ENCODE results near the gene CHD2.

The CHD2 gene

DNA sequence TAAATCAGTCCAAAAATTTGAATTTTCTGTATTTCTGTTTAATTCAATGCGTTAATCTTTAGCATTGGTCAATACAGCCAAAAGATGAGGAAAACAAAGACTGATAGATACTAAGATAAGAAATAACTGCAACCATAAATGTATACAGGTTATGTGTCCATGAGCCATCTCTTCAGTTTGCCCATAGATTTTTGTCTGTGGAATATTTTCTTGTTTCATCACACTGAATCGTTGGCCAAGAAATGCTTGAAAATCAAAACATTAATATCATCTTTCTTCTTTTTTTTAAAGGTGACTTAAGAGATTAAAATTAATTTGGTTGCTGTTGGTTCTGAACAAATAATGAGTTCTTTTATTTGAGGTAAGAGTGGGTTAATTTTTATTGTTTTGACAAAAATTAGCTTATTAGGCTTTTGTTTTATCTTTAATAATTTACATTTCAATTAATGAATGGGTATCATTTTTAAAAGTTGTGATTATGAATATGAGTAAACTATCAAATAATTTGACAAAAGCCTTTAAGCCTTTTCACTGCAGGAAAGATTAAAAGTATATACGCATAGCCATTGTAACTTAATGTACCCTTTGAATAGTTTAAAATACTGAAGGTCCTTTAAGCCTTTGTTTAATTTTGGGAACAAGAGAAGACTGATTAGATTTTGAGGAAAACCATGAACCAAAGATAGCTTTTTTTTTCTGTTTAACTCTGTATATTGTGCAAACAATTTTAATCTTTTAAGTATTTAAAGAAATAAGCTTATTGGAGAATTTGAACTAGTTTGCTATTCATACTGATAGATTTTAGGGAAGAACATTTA, 14.7 kb upstream of the CHD2 start:
- DNase-seq, result peak; percentile 19

DNA sequence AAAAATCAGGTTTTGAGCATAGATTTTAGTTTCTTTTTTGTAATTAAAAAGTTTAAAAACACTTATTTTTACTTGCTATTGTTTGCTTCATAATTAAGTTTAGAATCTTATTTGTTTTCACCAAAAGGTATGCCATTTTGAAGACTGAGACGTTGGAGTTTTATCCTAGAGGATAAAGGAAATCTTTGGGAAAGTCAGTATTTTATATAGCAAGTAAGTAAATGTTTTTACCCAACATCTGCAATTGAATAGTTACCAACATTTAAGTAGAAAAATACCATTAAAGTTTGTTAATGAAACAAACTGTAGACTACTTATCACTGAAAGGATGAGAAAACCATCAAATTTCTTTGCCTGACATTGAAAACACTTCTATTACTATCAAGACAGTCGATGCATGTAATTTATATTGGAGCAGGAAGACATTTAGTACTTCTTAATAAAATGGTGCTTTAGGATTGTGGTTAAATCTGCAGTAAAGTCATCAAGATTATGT, 14.0 kb upstream of the CHD2 start:
- peak; percentile 24 for DNase-seq

DNA sequence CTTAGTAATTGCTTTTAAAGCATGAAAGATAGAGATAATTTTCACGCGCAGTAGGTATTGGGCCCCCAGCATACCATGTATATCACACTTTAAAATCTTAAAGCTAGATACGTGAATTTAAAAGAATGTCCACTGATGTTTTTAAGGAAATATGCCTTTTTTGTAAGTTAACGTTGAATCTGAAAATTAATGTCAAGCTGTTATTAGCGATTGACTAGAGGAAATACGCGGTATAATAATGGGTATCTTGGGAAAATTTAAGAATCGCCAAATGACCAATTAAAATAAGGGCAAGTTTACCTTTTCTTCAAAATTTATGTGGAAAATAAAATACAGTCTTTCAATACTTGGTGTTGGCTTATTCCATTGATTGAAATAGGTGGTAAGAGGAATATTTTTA, 13.3 kb upstream of the CHD2 start:
- DNase-seq, result peak; percentile 13

DNA sequence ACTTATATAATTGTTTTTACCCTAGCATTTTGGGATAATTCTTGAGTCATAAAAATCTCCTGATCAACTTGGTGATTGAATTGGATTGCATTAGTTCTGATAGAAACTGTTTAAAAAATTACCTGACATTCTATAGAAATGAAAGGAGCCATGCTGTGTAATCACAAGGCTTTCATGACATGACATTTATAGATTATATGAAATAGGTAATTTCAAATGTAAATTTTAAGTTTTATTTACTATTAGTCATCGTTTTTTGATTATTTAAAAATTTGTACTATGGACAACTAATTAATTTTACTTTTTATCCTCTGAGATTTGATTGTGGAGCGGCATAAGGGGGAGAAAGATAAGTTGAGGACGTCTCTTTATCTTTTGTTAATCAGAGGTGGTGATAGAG, 12.3 kb upstream of the CHD2 start:
- DNase-seq, result no peak

DNA sequence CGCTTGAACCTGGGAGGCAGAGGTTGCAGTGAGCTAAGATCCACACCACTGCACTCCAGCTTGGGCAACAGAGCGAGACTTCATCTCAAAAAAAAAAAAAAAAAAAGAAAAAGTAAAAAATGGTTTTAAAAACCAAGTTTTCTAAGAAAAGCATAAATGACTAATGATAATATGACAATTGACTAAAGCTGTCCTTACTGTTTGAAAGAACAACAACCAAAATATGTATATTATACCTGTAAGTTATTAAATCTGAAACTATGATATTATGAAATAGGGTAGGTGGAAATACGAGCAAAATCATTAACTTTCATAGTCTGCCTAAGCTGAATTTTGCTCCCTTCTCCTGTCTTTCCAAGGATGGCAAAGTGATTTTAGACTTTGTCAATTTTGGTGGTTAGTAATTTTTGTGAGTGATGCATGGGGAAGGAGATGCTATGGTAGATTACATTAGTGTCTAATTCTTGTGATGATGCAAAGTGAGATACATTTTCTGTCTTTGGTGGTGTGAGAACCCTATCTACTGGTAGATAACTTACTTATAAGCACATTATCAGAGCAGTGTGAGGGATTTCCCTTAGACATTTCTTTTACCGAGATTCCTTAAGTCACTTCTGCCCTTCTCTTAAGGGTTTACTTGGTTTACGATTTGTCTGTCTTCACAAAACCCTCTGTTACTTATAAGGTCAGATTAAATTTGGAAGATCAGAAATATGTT, 10.6 kb upstream of the CHD2 start:
- DNase-seq, result peak; percentile 37

DNA sequence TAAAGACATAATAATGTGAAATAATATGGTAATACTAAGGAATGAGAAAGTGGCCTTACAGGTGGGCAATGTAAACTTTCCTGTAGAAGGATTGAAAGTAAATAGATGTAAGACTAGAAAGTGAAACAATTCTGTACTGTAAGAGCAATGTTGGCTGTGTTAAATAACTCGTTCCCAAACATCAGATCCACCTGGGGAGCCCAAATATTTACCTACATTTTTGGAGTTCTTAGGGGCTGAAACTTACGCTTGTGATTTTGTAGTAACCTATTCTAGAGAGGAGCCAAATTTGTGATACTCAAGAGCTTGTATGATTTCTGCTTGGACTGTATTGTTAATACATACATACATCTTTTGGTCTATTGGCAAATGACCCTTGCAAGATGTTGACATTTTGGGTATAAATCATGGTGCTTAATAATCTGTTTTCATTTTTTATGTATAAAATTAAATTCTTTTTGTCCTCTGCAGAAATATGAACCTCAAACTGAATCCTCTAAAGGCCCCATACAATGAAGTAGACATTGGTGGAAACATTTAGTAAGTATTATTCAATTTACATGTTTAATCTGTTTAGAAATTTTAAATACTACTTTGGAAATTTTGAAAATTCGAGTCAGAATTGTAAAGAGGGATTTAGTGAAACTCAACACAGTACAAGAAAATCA, 8.5 kb upstream of the CHD2 start:
- DNase-seq, result peak; percentile 21

DNA sequence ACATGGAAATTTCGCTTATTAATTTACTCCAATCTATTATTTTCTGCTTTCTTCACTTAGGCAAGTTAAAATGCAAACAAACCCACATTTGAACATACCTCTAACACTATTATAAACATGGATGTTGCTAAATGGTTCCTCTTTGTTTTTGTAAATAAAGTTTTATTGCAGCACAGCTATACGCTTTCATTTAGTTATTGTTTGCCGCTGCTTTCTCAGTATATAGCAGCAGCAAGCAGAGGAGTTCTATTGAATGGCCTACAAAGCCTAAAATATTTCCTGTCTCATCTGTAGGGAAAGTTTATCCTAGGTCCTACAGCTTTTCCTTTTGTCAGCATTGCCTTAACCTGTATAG, 7.9 kb upstream of the CHD2 start:
- DNase-seq, result peak; percentile 5

DNA sequence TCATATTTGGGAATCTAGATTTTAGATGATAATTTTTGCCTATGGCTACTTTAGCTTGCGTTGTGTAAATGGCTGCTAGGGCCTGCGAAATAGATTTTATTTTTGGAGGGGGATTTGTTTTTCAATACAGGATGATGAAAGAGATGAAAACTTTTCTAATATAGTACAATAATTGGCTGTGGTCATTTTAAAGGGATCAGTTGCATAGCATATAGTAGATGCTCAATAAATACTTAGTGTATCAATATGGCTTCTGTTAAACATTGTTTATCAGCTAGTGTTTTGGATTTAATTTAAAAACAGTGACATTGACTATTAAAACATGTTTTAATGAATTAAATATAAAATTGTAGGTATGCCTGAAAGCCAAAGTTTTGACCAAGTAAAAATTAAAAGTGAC, 6.9 kb upstream of the CHD2 start:
- peak; percentile 4 for DNase-seq

DNA sequence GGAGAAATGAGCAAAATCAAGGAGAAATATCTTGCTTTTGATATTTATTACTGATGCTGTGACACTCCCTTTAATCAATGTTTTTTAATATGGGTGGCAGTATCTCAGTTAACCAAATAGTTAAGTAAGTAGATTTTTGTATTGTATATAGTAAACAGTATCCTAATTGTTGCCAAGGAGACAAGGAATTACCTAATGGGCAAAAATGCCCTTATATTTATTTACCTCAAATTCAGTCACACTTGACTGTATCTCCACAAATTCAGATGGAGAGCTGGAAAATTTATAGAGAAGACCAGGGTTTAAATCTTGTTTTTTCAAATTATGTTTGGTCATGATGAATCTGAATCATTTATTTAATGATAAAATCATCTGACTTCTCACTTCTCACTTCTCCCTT, 3.6 kb upstream of the CHD2 start:
- DNase-seq, result peak; percentile 37

DNA sequence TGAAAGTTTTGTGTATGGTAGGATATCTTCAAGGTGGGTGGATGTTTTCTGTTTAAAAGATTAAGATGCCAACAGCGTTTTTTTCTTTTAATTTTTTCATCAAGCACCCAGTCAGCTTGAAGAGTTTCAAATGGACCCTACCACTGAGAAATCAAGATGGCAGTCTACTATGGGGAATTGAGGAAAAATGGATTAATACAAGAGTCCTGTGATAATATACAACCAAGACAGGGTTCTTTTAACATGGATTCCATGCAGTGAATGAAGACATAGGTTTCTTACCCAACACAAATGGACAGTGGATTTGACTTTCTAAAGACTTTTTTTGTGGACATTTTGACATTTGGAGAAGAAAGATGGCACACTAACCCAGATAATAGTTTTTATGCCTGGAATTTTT, 2.5 kb upstream of the CHD2 start:
- DNase-seq, result peak; percentile 1

DNA sequence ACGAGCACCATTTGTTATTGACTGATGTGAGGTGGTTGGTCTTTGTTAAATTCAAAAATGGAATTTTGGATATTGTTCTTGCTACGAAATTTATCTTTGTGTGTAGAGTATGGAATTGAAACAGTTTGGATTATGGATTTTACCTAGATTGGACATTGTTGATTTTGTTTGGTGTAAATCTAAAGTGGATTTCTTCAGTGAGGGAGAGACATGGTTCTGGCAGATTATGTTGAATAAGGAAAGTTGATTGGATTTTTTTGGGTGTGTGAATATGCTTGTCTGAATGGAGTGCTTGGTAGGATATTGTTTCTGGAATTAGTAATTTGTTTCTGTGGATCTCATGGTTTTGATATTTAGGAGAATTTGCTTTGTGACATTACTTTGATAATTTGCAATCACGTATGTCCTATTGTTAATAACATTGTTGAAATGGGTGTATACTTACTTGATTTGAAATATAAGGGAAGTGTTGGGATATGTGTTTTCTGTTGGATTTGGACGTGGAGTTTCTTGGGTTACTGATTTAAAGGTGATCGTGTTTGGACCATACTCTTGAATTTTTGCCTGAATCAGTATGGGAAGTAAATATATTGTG, 1.0 kb upstream of the CHD2 start:
- no peak for DNase-seq

DNA sequence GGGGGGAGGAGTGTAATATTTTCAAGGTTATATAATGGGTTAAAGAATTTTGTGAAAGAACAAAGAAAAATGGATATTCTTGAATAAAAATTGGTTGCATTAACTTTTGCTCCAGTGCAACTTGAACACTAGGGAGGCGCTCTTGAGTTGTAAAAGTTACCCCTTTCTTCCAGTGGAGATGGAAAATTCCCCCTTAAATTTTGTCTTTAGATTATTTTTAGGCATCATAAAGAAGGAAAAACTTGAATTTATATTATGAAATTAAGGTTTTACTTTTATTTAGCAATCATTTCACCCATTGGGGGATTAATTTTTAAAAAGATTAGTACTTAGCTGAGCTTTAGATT, 550 bp upstream of the CHD2 start:
- peak; percentile 40 for DNase-seq

DNA sequence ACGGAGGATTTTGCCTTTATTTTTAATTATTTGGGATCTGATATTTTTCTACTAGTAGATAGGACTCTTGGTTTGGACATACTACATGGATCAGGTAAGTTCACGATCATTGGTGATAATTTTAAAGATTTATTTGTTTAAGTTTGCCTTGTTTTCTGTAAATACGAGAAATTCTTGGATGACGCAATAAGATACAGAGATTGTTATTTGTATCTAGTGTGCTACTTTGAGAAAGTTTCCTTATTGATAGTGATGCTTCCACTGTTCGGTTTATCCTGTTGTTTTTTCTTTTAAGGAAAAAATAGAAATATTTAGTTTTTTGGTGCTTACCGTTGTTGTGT, 577 bp downstream of the CHD2 start:
- DNase-seq, result no peak

DNA sequence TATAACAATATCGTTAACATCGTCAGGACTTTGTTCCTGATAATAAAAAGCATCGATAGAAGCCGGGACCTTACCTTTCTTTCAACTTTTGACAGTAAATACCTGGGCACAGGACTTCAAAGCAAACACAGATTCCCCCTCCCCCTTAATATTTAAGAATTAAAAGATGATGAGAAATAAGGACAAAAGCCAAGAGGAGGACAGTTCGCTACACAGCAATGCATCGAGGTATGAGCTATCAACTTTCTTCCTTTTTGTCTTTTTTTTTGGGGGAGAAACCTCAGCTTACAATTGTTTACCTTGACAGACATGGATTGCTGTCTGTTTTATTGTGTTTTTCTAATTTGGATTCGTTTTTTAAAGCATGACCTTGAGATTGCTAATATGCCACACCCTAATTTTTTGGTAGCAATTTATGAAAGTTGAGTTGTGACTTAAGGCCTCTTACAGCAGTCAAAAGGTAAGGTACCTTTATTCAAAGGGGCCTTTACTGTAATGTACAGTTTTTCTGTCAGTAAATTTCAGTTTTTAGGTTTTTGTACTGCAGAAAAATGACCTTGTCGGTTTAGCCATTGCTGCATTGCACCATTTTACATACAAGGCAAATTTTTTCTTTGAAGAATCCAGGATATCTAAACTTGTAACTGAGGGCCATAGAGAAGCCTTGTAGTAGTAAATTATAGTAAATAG, 1.1 kb downstream of the CHD2 start:
- no peak for DNase-seq

DNA sequence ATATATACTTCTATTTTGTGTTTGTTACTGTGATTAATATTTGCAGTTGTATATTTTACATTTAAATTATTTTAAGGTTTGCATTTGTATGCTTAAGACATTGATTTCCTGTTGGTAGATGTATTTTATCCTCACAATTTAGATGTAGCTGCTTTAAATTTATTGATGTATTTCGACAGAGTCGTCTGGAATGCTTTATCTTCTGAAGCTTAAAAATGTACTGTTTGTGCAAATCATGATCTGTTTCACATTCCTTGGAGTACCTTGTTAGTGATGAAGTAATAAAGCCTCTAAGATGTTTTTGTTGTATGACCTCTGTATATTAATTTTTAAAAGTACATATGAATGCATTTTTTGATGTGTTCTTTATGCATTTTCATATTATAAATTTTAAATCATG, 1.9 kb downstream of the CHD2 start:
- no peak for DNase-seq

DNA sequence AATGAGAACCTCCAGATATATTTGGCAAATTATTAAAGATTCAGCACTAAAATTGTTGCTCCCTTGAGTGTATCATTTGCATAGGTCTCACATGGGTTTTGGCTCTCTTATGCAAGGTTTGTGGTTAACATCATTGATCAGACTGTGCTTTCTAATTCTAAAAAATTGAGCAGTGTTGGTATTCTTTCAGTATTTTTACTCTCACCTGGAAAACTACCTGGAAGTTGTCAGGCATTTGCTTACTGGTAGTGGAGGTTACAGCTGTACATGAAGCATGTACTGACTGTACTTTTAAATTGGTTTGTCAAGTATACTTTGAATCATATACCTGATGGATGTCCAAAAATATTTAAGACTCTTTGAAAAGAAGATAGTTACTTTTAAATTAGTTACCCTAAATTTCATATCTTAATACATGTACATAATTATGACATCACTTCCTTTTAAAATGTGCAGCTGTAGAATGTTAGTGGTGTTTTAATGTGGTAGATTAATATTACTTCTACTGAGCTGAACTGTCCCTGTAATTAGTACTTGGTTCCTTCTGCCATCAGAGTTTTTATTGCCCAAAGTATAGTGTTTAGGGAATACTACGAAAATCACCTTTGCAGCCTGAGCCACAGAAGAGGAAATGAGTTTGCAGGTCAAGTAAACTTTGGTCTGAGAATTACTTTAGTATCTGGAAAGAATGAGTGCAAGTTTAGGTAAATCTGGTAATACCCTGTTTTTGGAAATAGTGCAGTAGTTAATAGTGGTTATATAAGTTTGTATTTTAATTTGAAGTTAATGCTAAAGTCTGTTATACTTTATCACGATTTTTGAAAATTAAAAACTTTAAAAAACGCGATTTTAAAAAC, 2.8 kb downstream of the CHD2 start:
- DNase-seq, result peak; percentile 54

DNA sequence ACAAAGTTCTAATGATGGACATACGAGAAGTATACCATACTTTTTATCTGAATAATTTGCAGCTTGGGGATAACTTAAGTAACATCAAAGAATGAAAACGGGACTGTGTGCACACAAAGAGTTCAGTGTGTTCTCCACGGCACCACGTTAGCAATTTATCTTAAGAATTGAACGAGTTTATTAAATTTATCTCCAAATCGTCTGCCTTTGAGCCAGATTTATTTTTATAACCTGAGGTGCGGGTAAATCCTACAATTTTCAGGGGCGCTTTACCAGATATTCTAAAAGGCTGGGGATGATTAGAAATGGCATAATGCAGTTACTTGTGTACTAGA, 3.5 kb downstream of the CHD2 start:
- DNase-seq, result no peak

DNA sequence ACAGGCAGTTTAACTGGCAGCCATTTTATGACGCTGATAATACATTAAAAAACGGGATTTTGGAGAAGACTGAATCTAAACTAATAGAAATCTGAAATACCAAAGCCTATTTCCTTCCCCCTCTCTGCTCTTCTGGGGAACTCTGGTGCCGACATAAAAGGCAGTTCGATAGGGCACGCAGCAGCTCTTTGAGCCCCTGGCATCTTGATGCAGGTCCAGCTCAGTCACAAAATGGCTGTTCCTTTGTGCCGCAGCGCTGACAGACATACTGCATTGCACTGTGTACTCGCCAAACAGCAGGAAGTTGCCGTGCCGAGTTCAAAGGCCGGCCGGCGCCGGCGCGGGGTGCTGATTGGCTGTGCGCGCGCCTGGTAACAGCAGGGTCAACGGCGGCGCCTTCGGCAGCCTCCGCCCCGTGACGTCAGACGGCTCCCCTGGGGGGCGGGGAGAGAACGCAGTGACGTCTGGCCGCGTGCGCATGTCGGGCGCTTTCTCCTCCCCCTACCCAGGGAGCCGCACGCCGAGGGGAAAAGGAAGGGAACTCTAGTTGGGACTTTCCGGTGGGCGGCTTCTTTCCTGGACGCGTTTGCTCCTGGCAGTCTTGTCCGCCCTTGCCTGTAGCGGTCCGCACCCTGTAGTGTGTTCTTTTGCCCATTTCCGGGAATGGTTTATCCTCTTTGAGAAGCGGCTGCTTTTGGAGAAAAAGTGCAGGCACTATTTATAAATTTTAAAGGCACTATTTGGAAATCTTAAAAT, 4.0 kb downstream of the CHD2 start:
- DNase-seq, result peak; percentile 99

DNA sequence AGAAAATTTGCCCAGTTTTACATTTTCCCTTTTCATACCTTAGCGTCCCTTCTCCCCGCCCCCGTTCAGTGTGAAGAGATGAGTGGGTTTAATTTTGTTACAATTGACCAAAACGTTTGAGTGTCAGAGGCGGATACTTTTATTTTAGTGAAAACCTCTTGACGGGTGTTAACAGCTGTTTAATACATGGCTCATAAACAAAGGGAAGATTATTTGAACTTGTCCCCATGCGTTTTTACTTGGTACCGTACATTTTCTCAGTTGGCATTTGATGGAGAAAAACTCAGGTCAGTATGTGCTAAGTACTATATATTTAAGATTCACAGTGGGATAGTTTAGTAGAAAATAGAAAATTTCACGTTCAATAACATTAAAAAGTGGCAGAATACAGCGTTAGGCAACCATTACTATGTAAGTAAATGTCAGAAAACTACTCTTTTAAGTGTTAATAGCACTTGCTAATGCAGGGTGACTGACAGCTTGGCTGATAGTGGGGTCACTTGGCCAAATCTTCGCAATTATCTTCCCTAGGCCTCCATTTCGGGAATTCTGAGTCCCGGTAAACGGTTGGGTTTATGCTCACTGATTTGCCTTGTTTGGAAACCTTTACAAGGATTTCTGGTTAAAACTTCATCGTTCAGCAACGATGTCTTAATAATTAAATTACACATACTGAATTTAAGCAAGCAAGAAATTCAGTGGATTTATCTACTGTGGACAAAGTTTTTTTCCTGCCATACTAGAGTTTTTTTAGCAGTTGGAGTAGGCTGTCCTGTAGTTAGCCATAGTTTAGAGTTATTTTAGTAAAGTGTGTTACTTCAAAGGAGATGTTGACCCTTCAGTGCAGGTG, 4.8 kb downstream of the CHD2 start:
- DNase-seq, result no peak

DNA sequence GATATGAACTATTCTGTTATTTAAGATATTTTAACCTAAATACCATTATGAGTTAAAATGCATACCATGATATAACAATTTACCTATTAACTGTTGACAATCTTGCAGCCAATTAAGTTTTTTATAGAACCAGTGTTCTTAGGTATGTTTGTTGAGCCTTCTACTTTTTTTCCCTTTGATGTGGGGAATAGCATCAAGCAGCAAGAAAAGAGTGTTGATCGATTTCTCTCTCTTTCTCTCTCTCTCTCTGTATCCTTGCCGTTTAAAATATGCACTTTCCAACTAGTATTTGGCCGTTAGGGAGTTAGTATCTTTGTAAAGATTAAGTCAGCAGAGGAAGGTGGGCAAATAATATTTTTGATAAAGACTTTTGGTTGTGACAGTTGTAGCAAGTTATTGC, 5.9 kb downstream of the CHD2 start:
- DNase-seq, result peak; percentile 56

Data from CD4-positive, alpha-beta T cell treated with Interleukin-21 for 1 hour (primary cell).